H9 (cell line): ENCODE data around the gene ADAMTS17. TPM values are rescaled to one million over a fixed set of nuclear protein-coding genes. Genes with fewer than 3 reads are reported as not detected.

Experiments used
- DNase-seq: peaks from one replicate; pipeline ENCODE4 v3.0.0-alpha.2; 2017
- H2AFZ ChIP-seq: one replicate; pipeline ENCODE4 v1.6.1; 2013; ENCODE audit warnings: mild to moderate bottlenecking, low read length, control low read depth, moderate library complexity
- H2AK5ac ChIP-seq: 2 replicates; pipeline ENCODE4 v1.6.1; 2013; ENCODE audit warnings: low read length, control low read depth, mixed read lengths; ENCODE audit not compliant: insufficient read length
- H2BK120ac ChIP-seq: one replicate; pipeline ENCODE4 v1.6.1; 2013; ENCODE audit warnings: low read depth, mild to moderate bottlenecking, low read length, control low read depth, inconsistent platforms; ENCODE audit not compliant: poor library complexity, severe bottlenecking
- H2BK12ac ChIP-seq: 2 replicates; pipeline ENCODE4 v1.6.1; 2013; ENCODE audit warnings: low read length, control low read depth, mixed read lengths, low read depth; ENCODE audit not compliant: insufficient read length
- H2BK15ac ChIP-seq: 2 replicates; pipeline ENCODE4 v1.6.1; 2013; ENCODE audit warnings: low read depth, low read length, control low read depth
- H2BK20ac ChIP-seq: one replicate; pipeline ENCODE4 v1.6.1; 2013; ENCODE audit warnings: low read depth, mild to moderate bottlenecking, low read length, control low read depth, inconsistent platforms; ENCODE audit not compliant: poor library complexity, severe bottlenecking
- H2BK5ac ChIP-seq: 2 replicates; pipeline ENCODE4 v1.6.1; 2013; ENCODE audit warnings: low read length, control low read depth, mixed read lengths; ENCODE audit not compliant: insufficient read length
- H3K14ac ChIP-seq: 2 replicates; pipeline ENCODE4 v1.6.1; 2013; ENCODE audit warnings: low read length, control low read depth; ENCODE audit not compliant: insufficient read depth
- H3K18ac ChIP-seq: 2 replicates; pipeline ENCODE4 v1.6.1; 2013; ENCODE audit warnings: low read depth, mild to moderate bottlenecking, mixed read lengths, low read length, control low read depth; ENCODE audit not compliant: insufficient read length
- H3K23ac ChIP-seq: 2 replicates; pipeline ENCODE4 v1.6.1; 2013; ENCODE audit warnings: low read length, control low read depth, mixed read lengths, low read depth; ENCODE audit not compliant: insufficient read length
- H3K23me2 ChIP-seq: 2 replicates; pipeline ENCODE4 v1.6.1; 2013; ENCODE audit warnings: low read depth, mild to moderate bottlenecking, mixed read lengths, low read length, control low read depth; ENCODE audit not compliant: insufficient read length, poor library complexity, severe bottlenecking
- H3K27ac ChIP-seq: 2 replicates; pipeline ENCODE4 v1.5.1; 2013; ENCODE audit warnings: low read length, control low read depth, mixed read lengths, low read depth; ENCODE audit not compliant: insufficient read length
- H3K27me3 ChIP-seq: 2 replicates; pipeline ENCODE4 v1.6.1; 2013; ENCODE audit warnings: low read length, control low read depth, inconsistent platforms; ENCODE audit not compliant: insufficient read depth
- H3K4ac ChIP-seq: 2 replicates; pipeline ENCODE4 v1.6.1; 2013; ENCODE audit warnings: low read depth, mild to moderate bottlenecking, control low read depth, inconsistent platforms, low read length, moderate library complexity
- H3K4me1 ChIP-seq: 2 replicates; pipeline ENCODE4 v1.6.1; 2013; ENCODE audit warnings: low read length, control low read depth, inconsistent platforms; ENCODE audit not compliant: insufficient read depth
- H3K4me2 ChIP-seq: 2 replicates; pipeline ENCODE4 v1.6.1; 2013; ENCODE audit warnings: low read length, control low read depth, mixed read lengths; ENCODE audit not compliant: insufficient read length, insufficient read depth
- H3K56ac ChIP-seq: 2 replicates; pipeline ENCODE4 v1.6.1; 2013; ENCODE audit warnings: low read depth, mild to moderate bottlenecking, mixed read lengths, low read length, control low read depth; ENCODE audit not compliant: insufficient read length
- H3K79me1 ChIP-seq: 2 replicates; pipeline ENCODE4 v1.6.1; 2013; ENCODE audit warnings: low read depth, mild to moderate bottlenecking, moderate library complexity, low read length, control low read depth, inconsistent platforms; ENCODE audit not compliant: insufficient read depth, poor library complexity, severe bottlenecking
- H3K79me2 ChIP-seq: 2 replicates; pipeline ENCODE4 v1.6.1; 2013; ENCODE audit warnings: low read length, control low read depth, inconsistent platforms; ENCODE audit not compliant: insufficient read depth
- H3K9ac ChIP-seq: 2 replicates; pipeline ENCODE4 v1.6.1; 2013; ENCODE audit warnings: low read length, control low read depth, mixed read lengths; ENCODE audit not compliant: insufficient read length; ENCODE audit errors: extremely low read depth
- H3K9me3 ChIP-seq: one replicate; pipeline ENCODE4 v1.6.1; 2013; ENCODE audit warnings: low read depth, low read length, inconsistent platforms; ENCODE audit not compliant: control insufficient read depth
- H3T11ph ChIP-seq: one replicate; pipeline ENCODE4 v1.6.1; 2013; ENCODE audit warnings: mild to moderate bottlenecking, low read length, control low read depth, inconsistent platforms
- H4K20me1 ChIP-seq: one replicate; pipeline ENCODE4 v1.6.1; 2013; ENCODE audit not compliant: control insufficient read depth, insufficient read length, insufficient read depth
- H4K5ac ChIP-seq: 2 replicates; pipeline ENCODE4 v1.6.1; 2013; ENCODE audit warnings: low read depth, mild to moderate bottlenecking, mixed read lengths, low read length, control low read depth; ENCODE audit not compliant: insufficient read length
- H4K8ac ChIP-seq: replicated peaks from 2 replicates; pipeline ENCODE4 v1.6.1; 2013; ENCODE audit warnings: low read length, control low read depth, mixed read lengths, low read depth; ENCODE audit not compliant: insufficient read length
- H4K91ac ChIP-seq: 2 replicates; pipeline ENCODE4 v1.6.1; 2013; ENCODE audit warnings: low read depth, mild to moderate bottlenecking, moderate library complexity, mixed read lengths, low read length, control low read depth; ENCODE audit not compliant: insufficient read length
- H3K27ac Mint-ChIP-seq, 3 experiments: 2 replicates in 2 of 3; 3 replicates in 1 of 3; pipeline ENCODE4 v1.8.0; 2020 to 2021; ENCODE audit warnings: mixed read lengths in 3 of 3, mild to moderate bottlenecking in 1 of 3, moderate library complexity in 1 of 3
- H3K27me3 Mint-ChIP-seq: 2 replicates; pipeline ENCODE4 v1.8.0; 2021; ENCODE audit warnings: low read depth, mild to moderate bottlenecking, moderate library complexity, mixed read lengths
- H3K36me3 Mint-ChIP-seq, 3 experiments: 2 replicates in 2 of 3; 3 replicates in 1 of 3; pipeline ENCODE4 v1.8.0; 2020 to 2021; ENCODE audit warnings: low read depth in 3 of 3, mixed read lengths in 3 of 3; ENCODE audit not compliant: insufficient read depth in 1 of 3
- H3K4me1 Mint-ChIP-seq, 2 experiments: 2 replicates each; pipeline ENCODE4 v1.8.0; 2020; ENCODE audit warnings: mixed read lengths in 2 of 2
- H3K4me3 Mint-ChIP-seq, 2 experiments: 2 replicates in 1 of 2; 3 replicates in 1 of 2; pipeline ENCODE4 v1.8.0; 2020 to 2021; ENCODE audit warnings: mild to moderate bottlenecking in 2 of 2, mixed read lengths in 2 of 2, moderate library complexity in 1 of 2
- H3K9me3 Mint-ChIP-seq, 2 experiments: 2 replicates in 1 of 2; 3 replicates in 1 of 2; pipeline ENCODE4 v1.8.0; 2020; ENCODE audit warnings: mild to moderate bottlenecking in 2 of 2, mixed read lengths in 2 of 2, moderate library complexity in 1 of 2
- CTCF ChIP-seq: fragments of 200-600 bp; sonication (generic); conservative IDR thresholded peaks from 3 replicates; pipeline ENCODE4 v1.8.0; 2021; ENCODE audit warnings: antibody characterized with exemption, mild to moderate bottlenecking
- WGBS: extraction: QIAGEN DNeasy Blood & Tissue Kit; methylation state at CpG from one replicate; pipeline ENCODE4 v1.1.7; 2013; ENCODE audit warnings: missing lambda C conversion rate, low lambda C conversion rate, mixed read lengths; ENCODE audit not compliant: insufficient read length; ENCODE audit errors: extremely low coverage; 5-methylcytosine and 5-hydroxymethylcytosine counted together
- total RNA-seq: library from RNA; stranded (reverse); gene quantifications from 2 replicates; pipeline ENCODE4 v1.2.1, GENCODE V29; 2021

The ADAMTS17 gene
- total RNA-seq, 1 experiment from 2014 or later, result 2.9 TPM

GRCh38 chr15:99981191-99981647, 360.6 kb downstream of the ADAMTS17 start:
- Histone ChIP-seq H2BK15ac (no peak overlapping the region), H2BK5ac (no peak overlapping the region), H3K27ac (no peak overlapping the region), H3K79me2 (no peaks in the 10 kb centered on the region), H3T11ph (no peak overlapping the region), H2AFZ (no peak overlapping the region), H3K23me2 (no peaks in the 10 kb centered on the region), H3K4me2 (no peak overlapping the region), H4K5ac (no peak overlapping the region), H3K23ac (no peak overlapping the region), H2BK120ac (no peak overlapping the region), H4K8ac (no peak overlapping the region), H2BK20ac (no peak overlapping the region), H4K91ac (no peak overlapping the region), H3K14ac (no peak overlapping the region), H3K9me3 (no peaks in the 10 kb centered on the region), H2BK12ac (no peak overlapping the region), H3K4me1 (peaks cover 5% of the 10 kb centered on the region; the same call in 1 of the 2 replicates), H3K56ac (no peak overlapping the region), H3K79me1 (no peaks in the 10 kb centered on the region), H4K20me1 (no peaks in the 10 kb centered on the region), H3K4ac (no peak overlapping the region), H3K9ac (no peak overlapping the region), H2AK5ac (no peak overlapping the region), H3K18ac (no peak overlapping the region), H3K27me3 (no peaks in the 10 kb centered on the region)
- H3K27me3 Mint-ChIP-seq, result peaks cover 14% of the 10 kb centered on the region
- WGBS, result no CpG with 5 or more reads among the region's 1 CpG
- peaks cover 39 to 52% of the 10 kb centered on the region in 2 experiments for H3K4me1 Mint-ChIP-seq
- H3K36me3 Mint-ChIP-seq, result no peaks in the 10 kb centered on the region; a peak in 1 of 7 replicates
- H3K4me3 Mint-ChIP-seq, result no peak overlapping the region
- H3K27ac Mint-ChIP-seq, result no peak overlapping the region
- no peaks in the 10 kb centered on the region for H3K9me3 Mint-ChIP-seq
- no peak for DNase-seq
- peak; percentile 63 for TF ChIP-seq CTCF
